ENCODE measurements around the gene KIF3C.

GRCh38 chr2:26025509-26025908 lies 43.2 kb upstream of the KIF3C start:
- TF ChIP-seq ZNF274 (IDR thresholded peaks at IDR 0.05; ENCODE audit: low read depth, low read length) (no peak), SUZ12 (IDR thresholded peaks at IDR 0.05; ENCODE audit: extremely low read depth, insufficient read depth, insufficient read length) (no peak), YY1 (IDR thresholded peaks at IDR 0.05; ENCODE audit: insufficient read depth, insufficient read length) (no peak)

All from NT2/D1 (cell line).